GM18909 (cell line): ENCODE measurements around the gene RNF25.

ENCODE experiments used
- ATAC-seq: cut with Tn5 transposase; IDR thresholded peaks from one replicate; pipeline ENCODE4 v1.9.1; 2021; ENCODE audit warnings: mild to moderate bottlenecking; ENCODE audit not compliant: unreplicated experiment, poor library complexity

RNF25 gene

DNA sequence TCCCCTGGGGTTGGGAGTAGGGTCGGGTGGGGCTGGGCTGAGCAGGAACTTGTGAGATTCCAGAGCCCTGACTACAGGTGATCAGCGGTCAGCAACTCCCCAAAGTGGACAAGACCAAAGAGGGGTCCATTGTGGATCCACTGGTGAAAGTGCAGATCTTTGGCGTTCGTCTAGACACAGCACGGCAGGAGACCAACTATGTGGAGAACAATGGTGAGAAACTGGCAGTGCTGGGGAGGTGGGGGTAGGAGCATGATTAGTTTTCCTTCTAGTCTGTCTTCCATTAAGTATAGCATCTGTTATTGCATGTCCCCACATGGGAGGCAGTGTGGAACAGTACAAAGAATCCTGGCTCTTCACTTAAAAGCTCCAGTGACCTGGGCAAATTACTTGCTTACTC is 36.1 kb downstream of the RNF25 start:
- no peak for ATAC-seq

DNA sequence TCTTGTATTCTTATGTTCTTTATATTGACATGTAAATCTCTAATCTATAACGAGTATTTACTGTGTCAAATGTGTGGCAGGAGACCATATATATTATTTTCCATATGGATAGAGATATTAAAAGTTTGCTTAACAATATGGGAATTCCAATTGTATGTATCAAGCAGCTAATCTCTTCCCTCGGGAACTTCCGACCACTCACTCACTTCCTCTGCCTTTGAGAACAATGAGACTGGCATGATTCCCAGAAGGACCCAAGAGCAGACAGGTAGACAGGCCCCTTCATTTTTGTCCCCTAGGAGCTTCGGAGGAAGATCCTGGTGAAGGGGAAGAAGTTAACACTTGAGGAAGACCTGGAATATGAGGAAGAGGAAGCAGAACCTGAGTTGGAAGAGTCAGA is 40.0 kb downstream of the RNF25 start:
- no peak for ATAC-seq

DNA sequence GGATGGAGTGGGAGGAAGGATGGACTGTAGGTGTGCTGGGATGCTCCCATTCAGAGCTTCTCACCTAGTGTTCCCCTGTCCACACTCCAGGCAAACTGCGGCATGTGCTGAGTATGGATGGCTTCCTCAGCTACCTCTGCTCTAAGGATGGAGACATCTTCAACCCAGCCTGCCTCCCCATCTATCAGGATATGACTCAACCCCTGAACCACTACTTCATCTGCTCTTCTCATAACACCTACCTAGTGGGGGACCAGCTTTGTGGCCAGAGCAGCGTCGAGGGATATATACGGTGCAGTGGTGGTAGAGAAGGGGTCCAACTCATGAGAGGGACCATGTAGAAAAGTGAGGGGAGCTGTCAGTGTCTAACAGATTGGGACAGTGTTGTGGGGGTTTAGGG is 43.9 kb downstream of the RNF25 start:
- no peak for ATAC-seq

DNA sequence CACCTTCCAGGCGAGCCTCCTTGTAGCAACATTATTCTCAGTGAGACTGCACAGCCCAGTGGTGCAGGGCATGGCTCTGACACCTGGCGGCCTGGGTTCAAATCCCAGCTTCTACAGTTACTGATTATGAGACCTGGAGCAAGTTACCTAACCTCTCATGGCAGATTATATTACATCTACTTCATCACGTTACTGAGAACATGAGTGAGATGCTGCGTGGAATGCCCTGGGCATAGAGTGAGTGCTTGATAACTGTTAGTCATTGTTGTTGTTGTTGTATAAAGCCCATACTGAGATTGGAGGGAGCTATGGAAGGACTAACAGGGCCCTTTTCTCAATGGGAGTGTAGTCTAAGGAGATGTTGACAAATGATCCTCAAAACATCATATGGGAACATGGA is 45.4 kb downstream of the RNF25 start:
- no peak for ATAC-seq

DNA sequence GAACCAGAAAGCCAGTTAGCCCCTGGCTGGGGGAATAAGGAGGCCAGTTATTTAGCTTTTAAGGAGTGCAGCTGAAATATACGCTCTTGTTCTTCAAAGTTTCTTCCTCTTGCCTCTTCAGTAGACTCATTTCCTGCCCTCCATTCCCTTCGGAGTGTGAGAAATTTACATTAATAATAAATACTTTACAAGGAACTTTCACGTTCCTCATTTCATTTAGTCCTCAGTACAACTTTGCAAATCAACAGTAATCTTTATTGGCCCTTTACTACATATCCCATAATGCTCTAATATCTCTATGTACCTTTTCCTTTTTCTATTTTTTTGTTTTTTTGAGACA is 48.5 kb downstream of the RNF25 start:
- no peak for ATAC-seq

DNA sequence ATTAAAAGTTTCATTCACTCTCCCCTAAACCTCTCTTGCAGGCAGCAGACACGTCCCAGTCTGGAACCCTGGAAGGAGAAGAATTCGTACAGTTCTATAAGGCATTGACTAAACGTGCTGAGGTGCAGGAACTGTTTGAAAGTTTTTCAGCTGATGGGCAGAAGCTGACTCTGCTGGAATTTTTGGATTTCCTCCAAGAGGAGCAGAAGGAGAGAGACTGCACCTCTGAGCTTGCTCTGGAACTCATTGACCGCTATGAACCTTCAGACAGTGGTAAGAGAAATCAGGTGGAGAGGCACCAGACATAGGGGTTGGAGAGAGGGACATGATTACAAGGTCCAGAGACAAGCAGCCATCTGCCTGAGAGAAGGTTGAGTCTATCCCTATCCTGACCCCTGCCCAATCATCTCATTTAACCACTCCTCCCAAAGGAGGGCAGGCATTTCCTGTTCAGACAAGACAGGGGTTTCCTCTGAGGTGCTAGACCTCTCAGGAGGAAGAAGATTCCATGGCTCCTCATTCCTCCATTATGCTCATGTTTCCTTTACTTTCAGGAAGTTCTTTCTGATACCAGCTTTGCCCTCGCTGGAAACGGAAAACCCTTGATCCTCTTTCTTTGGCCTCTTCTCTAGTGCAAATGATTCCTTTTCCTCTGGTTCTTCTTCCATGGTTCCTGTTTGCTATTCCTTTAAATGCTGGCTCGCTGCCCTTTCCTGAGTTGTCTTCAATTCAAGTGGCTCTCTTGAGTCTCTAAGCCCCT is 49.0 kb downstream of the RNF25 start:
- no peak for ATAC-seq

DNA sequence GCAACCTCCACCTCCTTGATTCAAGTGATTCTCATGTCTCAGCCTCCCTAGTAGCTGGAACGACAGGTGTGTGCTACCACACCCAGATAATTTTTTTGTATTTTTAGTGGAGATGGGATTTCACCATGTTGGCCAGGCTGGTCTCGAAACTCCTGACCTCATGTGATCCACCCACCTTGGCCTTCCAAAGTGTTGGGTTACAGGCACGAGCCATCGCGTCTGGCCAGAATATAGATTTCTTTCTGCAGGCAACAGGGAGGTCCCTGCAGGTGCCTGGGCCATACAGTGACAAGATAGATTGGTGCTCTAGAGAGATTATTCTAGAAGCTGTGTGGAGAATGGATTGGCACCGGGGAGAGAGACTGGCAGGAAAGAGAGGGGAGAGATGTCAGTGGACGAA is 50.8 kb downstream of the RNF25 start:
- no peak for ATAC-seq

DNA sequence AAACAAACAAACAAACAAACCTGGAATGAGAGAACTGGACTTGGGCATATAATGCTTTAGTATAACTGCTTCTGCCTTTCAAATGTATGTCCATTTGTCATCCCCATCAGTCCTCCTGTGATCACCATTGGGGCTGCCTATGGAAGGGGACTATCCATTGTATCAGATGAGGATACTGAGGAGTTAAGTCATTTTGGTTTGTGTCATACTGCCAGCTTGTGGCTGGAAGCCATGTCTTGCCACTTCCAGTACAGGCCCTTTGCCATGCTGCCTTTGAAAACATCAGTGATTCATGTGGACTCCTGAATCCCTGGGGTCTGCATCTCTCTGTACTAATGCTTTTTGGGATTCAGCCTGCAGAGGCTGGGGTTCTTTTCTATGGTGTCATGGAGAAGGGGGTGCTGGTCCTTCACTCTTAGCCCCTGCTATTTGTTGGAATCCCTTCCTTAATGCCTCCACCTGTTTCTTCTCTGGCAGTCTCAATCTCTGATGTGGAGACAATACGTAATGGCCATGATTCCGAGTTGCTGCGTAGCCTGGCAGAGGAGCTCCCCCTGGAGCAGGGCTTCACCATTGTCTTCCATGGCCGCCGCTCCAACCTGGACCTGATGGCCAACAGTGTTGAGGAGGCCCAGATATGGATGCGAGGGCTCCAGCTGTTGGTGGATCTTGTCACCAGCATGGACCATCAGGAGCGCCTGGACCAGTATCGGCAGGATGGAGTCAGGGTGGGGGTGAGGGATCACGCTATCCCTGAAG is 53.5 kb downstream of the RNF25 start:
- ATAC-seq = no peak

DNA sequence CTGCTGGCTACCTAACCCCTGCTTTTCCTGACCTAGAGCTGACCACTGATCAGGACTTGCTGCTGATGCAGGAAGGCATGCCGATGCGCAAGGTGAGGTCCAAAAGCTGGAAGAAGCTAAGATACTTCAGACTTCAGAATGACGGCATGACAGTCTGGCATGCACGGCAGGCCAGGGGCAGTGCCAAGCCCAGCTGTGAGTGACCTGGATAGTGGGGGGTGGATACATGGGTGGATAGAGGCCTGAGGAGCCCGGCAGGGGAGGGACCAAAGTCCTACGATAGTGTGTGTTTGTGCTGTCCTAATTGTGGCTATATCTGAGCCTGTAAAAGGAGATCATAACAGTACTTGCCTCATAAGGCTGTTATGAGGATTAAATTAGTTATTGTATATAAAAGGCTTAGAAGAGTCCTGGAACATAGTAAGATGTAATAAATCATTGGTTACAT is 55.9 kb downstream of the RNF25 start:
- no peak for ATAC-seq
